NCI-H82 treated with DMSO at 0.1 percent for 48 hours (cell line): ENCODE measurements around the gene CNTN4.

Source experiments
- DNase-seq: peaks from one replicate; lab custom pipeline; 2025; ENCODE audit not compliant: unreplicated experiment; lab: John Stamatoyannopoulos, UW

Gene CNTN4

GRCh38 chr3:2677501-2677900 is 578.8 kb downstream of the CNTN4 start:
- DNase-seq = no peak

GRCh38 chr3:2680236-2680635 is 581.6 kb downstream of the CNTN4 start:
- no peak for DNase-seq

GRCh38 chr3:2684046-2684445 is 585.4 kb downstream of the CNTN4 start:
- DNase-seq = peak; percentile 3

- DNase-seq = no peak
Observed at GRCh38 chr3:2686816-2687502, 588.3 kb downstream of the CNTN4 start.

- DNase-seq = no peak
Observed at GRCh38 chr3:2697589-2697988, 598.9 kb downstream of the CNTN4 start.

GRCh38 chr3:2701471-2701870 is 602.8 kb downstream of the CNTN4 start:
- no peak for DNase-seq

GRCh38 chr3:2706144-2706835 is 607.6 kb downstream of the CNTN4 start:
- no peak for DNase-seq

GRCh38 chr3:2706836-2707210 is 608.2 kb downstream of the CNTN4 start:
- DNase-seq = no peak

- DNase-seq = no peak
Observed at GRCh38 chr3:2711081-2711480, 612.4 kb downstream of the CNTN4 start.

GRCh38 chr3:2713923-2714322 is 615.3 kb downstream of the CNTN4 start:
- no peak for DNase-seq

GRCh38 chr3:2714834-2715233 is 616.2 kb downstream of the CNTN4 start:
- no peak for DNase-seq

- DNase-seq = no peak
Observed at GRCh38 chr3:2727101-2727500, 628.4 kb downstream of the CNTN4 start.

GRCh38 chr3:2727610-2728318 is 629.1 kb downstream of the CNTN4 start:
- DNase-seq = no peak

GRCh38 chr3:2731843-2732242 is 633.2 kb downstream of the CNTN4 start:
- DNase-seq = no peak

- no peak for DNase-seq
Observed at GRCh38 chr3:2735392-2735894, 636.8 kb downstream of the CNTN4 start.

GRCh38 chr3:2741516-2741915 is 642.9 kb downstream of the CNTN4 start:
- no peak for DNase-seq

- DNase-seq = peak; percentile 54
Observed at GRCh38 chr3:2765002-2765579, 666.4 kb downstream of the CNTN4 start.

GRCh38 chr3:2770451-2770850 is 671.8 kb downstream of the CNTN4 start:
- peak; percentile 49 for DNase-seq

- DNase-seq = no peak
Observed at GRCh38 chr3:2771193-2771592, 672.5 kb downstream of the CNTN4 start.

- peak; percentile 64 for DNase-seq
Observed at GRCh38 chr3:2771741-2772140, 673.1 kb downstream of the CNTN4 start.

GRCh38 chr3:2772803-2773202 is 674.1 kb downstream of the CNTN4 start:
- peak; percentile 54 for DNase-seq
